Lung (tissue), 12 donors: ENCODE data around the gene FLNA. TPM values are rescaled to one million over a fixed set of nuclear protein-coding genes. Genes with fewer than 3 reads are reported as not detected.

ENCODE experiments used
- ATAC-seq: fragments of 200-7000 bp; cut with Tn5 transposase; one replicate; pipeline ENCODE4 v1.9.1; 2020; ENCODE audit warnings: moderate number of reproducible peaks; ENCODE audit not compliant: insufficient read depth, low FRiP score
- DNase-seq, 3 donors: peaks; one replicate each; pipeline ENCODE4 v3.0.0-alpha.2; 2013 to 2017
- H3K27ac ChIP-seq, 2 donors: one replicate each; pipeline ENCODE4 v1.5.1; 2013; ENCODE audit warnings: mild to moderate bottlenecking in 2 of 2, moderate library complexity in 2 of 2, control low read depth in 1 of 2, inconsistent platforms in 1 of 2, low read depth in 1 of 2, low read length in 1 of 2
- H3K27me3 ChIP-seq, 3 donors: one replicate each; pipeline ENCODE4 v1.5.1; 2013; ENCODE audit warnings: low read length in 2 of 3; ENCODE audit not compliant: control insufficient read depth in 3 of 3, insufficient read depth in 3 of 3
- H3K36me3 ChIP-seq, 4 donors: one replicate each; pipeline ENCODE4 v1.5.1; 2013; ENCODE audit warnings: low read length in 4 of 4, mild to moderate bottlenecking in 1 of 4, moderate library complexity in 1 of 4; ENCODE audit not compliant: control insufficient read depth in 4 of 4, insufficient read depth in 4 of 4
- H3K4me1 ChIP-seq, 5 donors: one replicate each; pipeline ENCODE4 v1.5.1; 2013; ENCODE audit warnings: low read length in 5 of 5, mild to moderate bottlenecking in 2 of 5, moderate library complexity in 1 of 5; ENCODE audit not compliant: control insufficient read depth in 5 of 5, insufficient read depth in 5 of 5
- H3K4me3 ChIP-seq: one replicate; pipeline ENCODE4 v1.5.1; 2013; ENCODE audit warnings: mild to moderate bottlenecking, control low read depth, moderate library complexity
- H3K9ac ChIP-seq, 2 donors: one replicate each; pipeline ENCODE4 v1.5.1; 2013; ENCODE audit warnings: low read length in 2 of 2, control low read depth in 1 of 2; ENCODE audit not compliant: insufficient read depth in 1 of 2
- H3K9me3 ChIP-seq, 4 donors: one replicate each; pipeline ENCODE4 v1.5.1; 2013; ENCODE audit warnings: low read length in 3 of 4, mild to moderate bottlenecking in 1 of 4, moderate library complexity in 1 of 4; ENCODE audit not compliant: control insufficient read depth in 4 of 4, insufficient read depth in 3 of 4
- WGBS, 2 donors: extraction: QIAGEN DNeasy Blood & Tissue Kit; methylation state at CpG; one replicate each; pipeline ENCODE4 v1.1.7; 2013; 5-methylcytosine and 5-hydroxymethylcytosine counted together
- polyA plus RNA-seq, 2 donors: library from polyadenylated mRNA; stranded (reverse); fragments of 200-250 nt; gene quantifications; one replicate each; pipeline ENCODE4 v1.2.1, GENCODE V29; 2013
- total RNA-seq, 2 donors: library from RNA; depleted of rRNA in 1 of 2; stranded (reverse); fragments of >200 nt in 1 of 2; gene quantifications; one replicate each; pipeline ENCODE4 v1.2.1, GENCODE V29; 2014 to 2021
- TF ChIP-seq, protein P1 (sequence below): IDR thresholded peaks from 2 replicates; pipeline ENCODE4 v1.5.1; 2012; ENCODE audit warnings: mild to moderate bottlenecking; ENCODE audit errors: control extremely low read depth, extremely low read depth
- donor health status: control.
- donor health status: control.
- donor health status: Bipolar disorder and iron deficiency.
- donor health status: healthy.
- donor health status: DM: yes; HTN: yes; CAD: no.

Gene FLNA
- total and polyA plus RNA-seq, 4 donors = 602 to 1,802 (median 714) TPM

DNA sequence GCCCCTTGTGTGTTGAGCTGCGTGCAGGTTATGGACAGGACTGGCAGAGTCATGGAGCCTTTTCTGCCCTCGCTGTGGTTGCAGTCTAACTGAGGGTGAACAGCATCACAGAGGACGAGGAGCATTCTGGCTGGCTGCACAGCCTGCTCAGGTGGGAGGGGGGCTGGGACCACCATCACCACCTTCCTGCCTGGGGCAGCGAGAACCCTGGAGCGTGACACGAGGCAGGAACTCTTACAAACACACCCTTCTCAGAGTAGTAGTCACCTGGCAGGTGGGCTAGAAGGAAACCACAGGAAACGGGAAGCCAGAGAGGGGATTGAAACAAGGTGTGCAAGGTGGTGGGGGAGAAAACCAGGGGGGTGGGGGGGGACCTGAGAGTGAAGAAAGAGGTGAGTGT is 53.3 kb downstream of the FLNA start:
- no peaks in the 10 kb centered on the region for H3K27me3 ChIP-seq
- 78 to 83% methylated on average over 6 to 7 of the region's 7 CpGs for WGBS, 2 donors
- no peak overlapping the region for H3K9ac ChIP-seq
- no peaks in the 10 kb centered on the region for H3K9me3 ChIP-seq
- H3K27ac ChIP-seq = no peak overlapping the region
- H3K4me3 ChIP-seq = no peak overlapping the region
- ATAC-seq (no peak), DNase-seq (no peak)
- peaks cover 0 to 8% (median 0%) of the 10 kb centered on the region in 5 donors for H3K4me1 ChIP-seq
- TF ChIP-seq, protein P1, sequence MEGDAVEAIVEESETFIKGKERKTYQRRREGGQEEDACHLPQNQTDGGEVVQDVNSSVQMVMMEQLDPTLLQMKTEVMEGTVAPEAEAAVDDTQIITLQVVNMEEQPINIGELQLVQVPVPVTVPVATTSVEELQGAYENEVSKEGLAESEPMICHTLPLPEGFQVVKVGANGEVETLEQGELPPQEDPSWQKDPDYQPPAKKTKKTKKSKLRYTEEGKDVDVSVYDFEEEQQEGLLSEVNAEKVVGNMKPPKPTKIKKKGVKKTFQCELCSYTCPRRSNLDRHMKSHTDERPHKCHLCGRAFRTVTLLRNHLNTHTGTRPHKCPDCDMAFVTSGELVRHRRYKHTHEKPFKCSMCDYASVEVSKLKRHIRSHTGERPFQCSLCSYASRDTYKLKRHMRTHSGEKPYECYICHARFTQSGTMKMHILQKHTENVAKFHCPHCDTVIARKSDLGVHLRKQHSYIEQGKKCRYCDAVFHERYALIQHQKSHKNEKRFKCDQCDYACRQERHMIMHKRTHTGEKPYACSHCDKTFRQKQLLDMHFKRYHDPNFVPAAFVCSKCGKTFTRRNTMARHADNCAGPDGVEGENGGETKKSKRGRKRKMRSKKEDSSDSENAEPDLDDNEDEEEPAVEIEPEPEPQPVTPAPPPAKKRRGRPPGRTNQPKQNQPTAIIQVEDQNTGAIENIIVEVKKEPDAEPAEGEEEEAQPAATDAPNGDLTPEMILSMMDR = no peak
- H3K36me3 ChIP-seq = no peaks in the 10 kb centered on the region

DNA sequence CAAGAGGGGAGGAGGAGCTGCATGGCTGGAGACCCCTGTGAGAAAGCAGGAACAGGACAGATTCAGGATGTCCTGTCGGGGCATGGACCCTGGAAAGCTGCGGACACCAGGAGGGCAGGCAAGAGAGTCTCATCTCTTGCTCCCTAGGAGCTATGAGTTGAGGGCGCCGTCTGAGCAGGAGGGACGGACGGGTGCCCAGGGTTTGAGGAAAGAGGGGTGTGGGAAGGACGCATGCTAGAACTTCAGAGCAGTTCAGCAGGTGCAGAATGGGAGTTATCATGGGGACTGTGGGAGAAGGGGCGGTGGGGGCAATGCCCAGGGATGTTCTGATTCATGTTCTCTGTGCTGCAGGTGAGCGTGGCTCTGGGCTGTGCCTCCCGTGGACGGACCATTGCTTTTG is 54.0 kb downstream of the FLNA start:
- WGBS, 2 donors = 88 to 94% methylated on average over 5 to 11 of the region's 11 CpGs
- Histone ChIP-seq H3K4me1 (peaks cover 0 to 6% (median 0%) of the 10 kb centered on the region in 5 donors), H3K9ac (no peak overlapping the region), H3K9me3 (no peaks in the 10 kb centered on the region), H3K36me3 (no peaks in the 10 kb centered on the region), H3K4me3 (no peak overlapping the region), H3K27me3 (no peaks in the 10 kb centered on the region), H3K27ac (no peak overlapping the region)
- ATAC-seq (no peak), DNase-seq (no peak)
- TF ChIP-seq, protein P1 = no peak

DNA sequence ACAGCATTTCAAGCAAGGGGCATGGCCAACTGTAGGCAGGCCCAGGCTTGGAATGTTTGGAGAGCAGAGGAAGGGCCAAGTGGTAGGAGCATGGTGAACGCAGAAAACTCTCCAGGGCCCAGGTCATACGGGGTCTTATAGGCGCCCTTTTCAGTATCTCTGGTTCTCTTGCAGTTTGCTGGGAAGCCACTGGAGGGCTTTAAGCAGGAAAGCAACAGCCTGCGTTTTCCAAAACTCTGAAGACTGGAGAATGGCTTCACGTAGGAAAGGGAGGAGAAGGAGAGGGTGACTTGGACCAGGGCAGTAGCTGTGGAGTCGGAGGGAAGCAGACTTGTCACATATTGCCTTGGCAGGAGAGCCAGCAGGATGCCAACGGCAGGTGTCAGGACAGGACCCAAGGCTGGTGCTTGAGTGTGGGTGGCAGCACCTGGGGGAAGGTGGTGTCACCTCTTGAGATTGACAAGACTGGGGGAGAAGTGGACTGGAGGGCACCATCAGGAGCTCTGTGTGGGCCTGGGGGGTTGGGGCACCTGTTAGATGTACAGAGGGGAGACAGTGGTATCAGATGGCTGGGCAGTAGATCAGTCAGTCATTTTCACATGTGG is 56.9 kb downstream of the FLNA start:
- Histone ChIP-seq H3K4me3 (no peak overlapping the region), H3K4me1 (peaks cover 0 to 2% (median 0%) of the 10 kb centered on the region in 5 donors), H3K9me3 (no peaks in the 10 kb centered on the region), H3K27me3 (no peaks in the 10 kb centered on the region), H3K9ac (no peak overlapping the region), H3K36me3 (no peaks in the 10 kb centered on the region), H3K27ac (no peak overlapping the region)
- no peak for ATAC-seq
- 27 to 34% methylated on average over 7 of the region's 7 CpGs for WGBS, 2 donors
- TF ChIP-seq, protein P1 = peak; percentile 12
- DNase-seq = peak in 2 of 3 donors; percentile 31 to 36

DNA sequence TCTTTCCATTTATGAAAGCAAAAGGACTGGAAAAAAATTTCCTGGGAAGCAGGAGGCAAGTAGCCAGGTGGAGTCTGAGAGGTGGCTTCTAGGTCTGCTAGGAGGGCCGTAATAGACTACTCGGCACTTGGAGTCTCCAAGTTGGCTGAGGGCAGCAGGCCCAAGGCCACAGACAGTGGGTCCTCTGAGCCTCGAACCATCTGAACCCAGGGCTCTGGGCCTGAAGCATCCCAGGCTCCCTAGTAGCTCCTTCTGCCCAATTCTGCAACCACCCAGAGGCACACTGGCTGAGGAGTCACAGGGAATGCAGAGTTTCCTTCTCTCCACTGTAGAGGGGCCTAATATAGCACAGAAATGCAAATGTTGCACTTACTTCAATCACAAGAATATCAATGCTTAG is 59.0 kb downstream of the FLNA start:
- no peak overlapping the region for H3K27ac ChIP-seq
- 78 to 87% methylated on average over 3 of the region's 3 CpGs for WGBS, 2 donors
- H3K36me3 ChIP-seq = no peaks in the 10 kb centered on the region
- ATAC-seq (no peak), DNase-seq (no peak)
- no peak overlapping the region for H3K9ac ChIP-seq
- TF ChIP-seq, protein P1 = no peak
- peaks cover 0 to 2% (median 0%) of the 10 kb centered on the region in 5 donors for H3K4me1 ChIP-seq
- H3K9me3 ChIP-seq = no peaks in the 10 kb centered on the region
- no peak overlapping the region for H3K4me3 ChIP-seq
- H3K27me3 ChIP-seq = no peaks in the 10 kb centered on the region
